GM21515 (cell line): ENCODE data around the gene SCAMP4.
"Not testable (repeated sequence)": the region's sequence is repeated elsewhere in the genome, so short reads cannot be mapped to it uniquely, and the experiment has no call there.

ENCODE experiments used
- ATAC-seq: cut with Tn5 transposase; IDR thresholded peaks from one replicate; pipeline ENCODE4 v1.9.1; 2021; ENCODE audit not compliant: unreplicated experiment

Gene SCAMP4

GRCh38 chr19:1882089-1882785, 23.0 kb upstream of the SCAMP4 start:
- ATAC-seq = no peak

GRCh38 chr19:1882786-1883692, 22.2 kb upstream of the SCAMP4 start:
- no peak for ATAC-seq

- ATAC-seq = no peak
Observed at GRCh38 chr19:1883784-1884183, 21.4 kb upstream of the SCAMP4 start.

GRCh38 chr19:1884291-1884718, 20.9 kb upstream of the SCAMP4 start:
- ATAC-seq = no peak

GRCh38 chr19:1884719-1885334, 20.4 kb upstream of the SCAMP4 start:
- peak; percentile 18 for ATAC-seq

- peak; percentile 71 for ATAC-seq
Observed at GRCh38 chr19:1885398-1886119, 19.6 kb upstream of the SCAMP4 start, which contains the start of gene ABHD17A. TSS of gene ABHD17A (minus strand) at chr19:1885496. CDS start at chr19:1881566, 3,930 bp downstream.

GRCh38 chr19:1886360-1886759, 18.8 kb upstream of the SCAMP4 start:
- ATAC-seq = not testable (repeated sequence)

- ATAC-seq = no peak
Observed at GRCh38 chr19:1888385-1888784, 16.8 kb upstream of the SCAMP4 start.

- ATAC-seq = no peak
Observed at GRCh38 chr19:1889907-1890306, 15.3 kb upstream of the SCAMP4 start.

- ATAC-seq = no peak
Observed at GRCh38 chr19:1893791-1894190, 11.4 kb upstream of the SCAMP4 start.

GRCh38 chr19:1896508-1896907, 8.7 kb upstream of the SCAMP4 start:
- no peak for ATAC-seq

GRCh38 chr19:1901940-1902404, 3.2 kb upstream of the SCAMP4 start:
- no peak for ATAC-seq

GRCh38 chr19:1902923-1903322, 2.3 kb upstream of the SCAMP4 start:
- no peak for ATAC-seq

- no peak for ATAC-seq
Observed at GRCh38 chr19:1904860-1905109, 414 bp upstream of the SCAMP4 start.

- no peak for ATAC-seq
Observed at GRCh38 chr19:1905863-1906375, 720 bp downstream of the SCAMP4 start.

- ATAC-seq = no peak
Observed at GRCh38 chr19:1906985-1907562, 1.9 kb downstream of the SCAMP4 start.

- ATAC-seq = no peak
Observed at GRCh38 chr19:1907563-1908363, 2.6 kb downstream of the SCAMP4 start.

- ATAC-seq = no peak
Observed at GRCh38 chr19:1908364-1908678, 3.1 kb downstream of the SCAMP4 start.

GRCh38 chr19:1909761-1910080, 4.5 kb downstream of the SCAMP4 start:
- no peak for ATAC-seq

- no peak for ATAC-seq
Observed at GRCh38 chr19:1910177-1910576, 5.0 kb downstream of the SCAMP4 start.
